GM18508 (cell line): ENCODE data around the gene CACFD1.

Experiments used
- ATAC-seq: cut with Tn5 transposase; IDR thresholded peaks from one replicate; pipeline ENCODE4 v1.9.1; 2021; ENCODE audit warnings: moderate number of reproducible peaks; ENCODE audit not compliant: insufficient read depth, unreplicated experiment

CACFD1 gene

DNA sequence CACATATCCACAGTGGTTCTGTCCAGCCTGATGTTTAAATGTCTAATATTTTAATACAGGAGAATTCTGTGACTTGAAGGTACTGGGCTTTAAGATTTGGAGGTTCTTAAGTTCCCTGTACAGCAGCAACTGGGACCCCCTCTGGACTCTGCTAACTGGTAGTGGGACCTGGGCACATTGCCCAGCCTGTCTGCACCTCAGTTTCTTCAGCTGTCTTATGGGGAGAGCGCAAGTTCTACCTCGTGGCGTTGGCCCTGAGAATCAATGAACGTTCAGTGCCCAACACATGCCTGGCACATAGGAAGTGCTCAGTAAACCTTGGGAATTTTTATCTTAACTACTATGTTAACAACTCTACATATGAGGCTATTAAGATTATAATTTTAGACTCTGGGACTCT, 17.7 kb downstream of the CACFD1 start:
- no peak for ATAC-seq

DNA sequence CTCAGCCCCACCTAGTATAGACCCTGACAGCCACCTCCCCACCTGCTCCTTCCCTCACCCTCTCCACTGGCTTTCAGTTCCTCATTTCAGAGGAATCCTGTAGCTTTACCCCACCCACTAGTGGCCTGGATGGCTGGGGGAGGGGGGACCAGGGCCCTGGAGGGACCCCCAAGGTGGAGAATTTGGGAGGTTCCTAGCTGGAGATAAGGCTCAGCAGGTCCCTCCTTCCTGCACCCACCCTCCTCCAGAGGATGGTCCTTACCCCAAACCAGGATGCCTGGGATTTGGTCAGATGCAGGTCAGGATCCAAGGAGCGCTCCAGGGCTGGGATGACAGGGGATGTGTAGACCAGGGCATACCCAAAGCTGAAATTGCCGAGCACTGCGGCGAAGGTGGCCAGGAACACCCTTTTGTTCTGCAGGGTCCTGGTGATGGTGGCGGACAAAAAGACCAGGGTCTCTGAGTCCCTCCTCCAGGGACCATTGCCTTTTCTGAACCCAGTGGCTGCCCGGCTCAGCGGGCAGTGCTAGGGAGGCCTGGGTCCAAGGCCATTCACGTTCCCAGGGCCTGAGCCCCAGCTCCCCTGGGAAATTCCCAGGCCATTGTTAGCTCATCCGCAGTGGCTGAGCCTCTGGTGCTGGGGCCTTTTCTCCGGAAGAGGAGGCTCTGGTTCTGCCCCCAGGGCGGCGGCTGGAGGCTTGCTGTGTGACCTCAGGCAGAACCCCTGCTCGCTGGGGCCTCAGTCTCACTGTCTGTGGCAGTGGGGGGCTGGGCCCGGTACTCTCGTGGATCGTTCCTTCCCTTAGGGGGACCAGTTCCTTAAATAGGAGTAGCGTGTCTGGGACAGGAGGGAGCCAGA, 18.4 kb downstream of the CACFD1 start:
- no peak for ATAC-seq

DNA sequence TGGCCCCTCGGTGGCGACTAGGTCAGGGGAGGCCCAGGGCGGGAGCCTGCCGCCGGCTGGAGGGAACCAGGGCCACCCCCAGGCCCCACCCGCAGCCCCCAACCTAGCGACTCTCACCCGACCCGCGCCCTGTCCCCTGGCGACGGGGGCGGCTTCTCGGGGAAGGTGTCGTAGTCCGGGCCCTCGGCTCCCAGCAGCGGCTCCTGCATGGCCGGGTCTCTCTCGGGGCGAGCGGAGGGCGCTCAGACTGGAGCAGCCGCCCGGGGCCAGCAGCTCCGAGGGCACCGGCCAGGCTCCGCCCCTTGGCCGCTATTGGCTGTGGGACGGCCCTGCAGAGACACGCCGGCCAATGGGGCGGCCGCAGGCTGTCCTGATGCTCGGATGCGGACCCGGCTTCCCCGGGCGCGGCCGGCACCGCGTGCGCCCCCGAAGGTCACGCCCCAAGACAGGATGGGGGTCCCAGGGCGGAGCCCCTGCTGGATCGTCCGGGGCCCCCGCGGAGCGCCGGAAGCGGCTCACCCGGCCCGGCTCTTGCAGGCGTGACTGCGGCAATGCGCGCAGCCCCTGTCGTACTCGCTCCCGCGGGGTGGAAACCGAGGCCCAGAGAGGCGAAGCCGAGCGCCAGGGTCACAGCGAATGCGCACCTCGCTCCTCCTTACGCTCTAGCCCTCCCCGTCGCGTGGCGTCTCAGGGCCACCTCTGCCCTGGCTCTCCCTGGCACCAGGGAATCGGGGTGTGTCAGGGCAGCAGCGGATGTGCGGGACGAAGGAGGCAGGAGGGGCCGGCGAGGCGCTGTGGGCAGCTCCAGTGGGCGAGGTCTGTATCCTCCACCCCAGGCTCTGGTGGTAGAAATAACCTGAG, 19.3 kb downstream of the CACFD1 start, which contains the start of gene SLC2A6:
Gene SLC2A6, minus strand, starts transcription at position 249 of the 861 bp plus-strand sequence. Its CDS starts 40 bp downstream, at position 209.
- no peak for ATAC-seq

DNA sequence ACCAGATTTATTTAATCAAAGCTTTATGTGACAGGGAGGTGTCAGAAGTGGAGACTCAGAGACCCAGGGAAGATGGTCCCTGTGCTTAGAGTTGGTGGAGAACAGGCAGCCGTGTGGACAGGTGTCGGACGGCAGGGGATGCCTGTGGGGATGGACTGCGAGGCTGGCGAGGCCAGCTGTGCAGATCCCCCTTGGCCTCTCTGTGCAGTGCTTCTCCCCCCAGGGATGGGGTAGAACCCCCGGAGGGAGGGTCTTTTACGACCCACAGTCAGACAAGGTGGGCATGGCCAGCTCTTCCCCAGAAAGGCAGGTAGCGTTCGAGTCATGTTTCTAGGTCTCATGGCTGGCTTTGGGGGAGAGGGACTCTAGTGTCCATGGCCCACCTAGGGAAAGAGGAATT, 23.8 kb downstream of the CACFD1 start:
- ATAC-seq: no peak

DNA sequence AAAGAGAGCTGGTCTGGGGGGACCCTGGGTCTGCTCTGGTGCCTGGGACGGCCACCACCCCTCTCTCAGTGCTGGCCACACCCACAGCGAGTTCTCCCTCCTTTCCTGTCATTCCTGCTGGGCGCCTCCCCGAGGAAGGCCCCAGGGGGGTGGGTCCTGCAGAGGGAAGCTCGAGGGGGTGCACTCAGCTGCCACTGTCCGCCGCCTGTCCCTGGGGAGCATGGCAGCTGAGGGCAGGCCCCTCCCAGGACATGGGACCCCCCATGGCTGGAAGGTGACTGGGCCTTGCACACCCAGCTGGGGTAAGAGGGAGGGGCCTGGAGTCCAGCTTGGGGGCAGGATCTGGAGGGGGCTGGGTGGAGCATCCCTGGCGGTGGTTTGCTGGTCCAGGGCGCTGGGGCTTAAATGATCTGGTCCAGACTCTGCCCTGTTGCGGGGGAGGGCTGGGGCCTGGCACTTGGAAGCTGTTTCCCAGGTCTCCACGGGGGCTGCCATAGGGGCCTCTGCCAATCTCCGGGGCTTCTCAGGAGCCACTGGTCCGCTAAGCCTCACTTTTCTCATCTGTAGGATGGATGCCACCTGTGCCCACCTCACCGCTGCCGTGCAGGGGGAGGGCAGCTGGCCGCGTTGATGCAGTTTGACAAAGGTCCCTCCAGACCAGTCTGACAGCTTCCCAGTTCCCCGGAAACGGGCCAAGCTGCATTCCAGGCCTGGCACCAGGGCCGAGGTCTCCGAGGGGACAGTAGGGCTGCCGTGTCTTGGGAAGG, 25.1 kb downstream of the CACFD1 start:
- ATAC-seq: no peak

DNA sequence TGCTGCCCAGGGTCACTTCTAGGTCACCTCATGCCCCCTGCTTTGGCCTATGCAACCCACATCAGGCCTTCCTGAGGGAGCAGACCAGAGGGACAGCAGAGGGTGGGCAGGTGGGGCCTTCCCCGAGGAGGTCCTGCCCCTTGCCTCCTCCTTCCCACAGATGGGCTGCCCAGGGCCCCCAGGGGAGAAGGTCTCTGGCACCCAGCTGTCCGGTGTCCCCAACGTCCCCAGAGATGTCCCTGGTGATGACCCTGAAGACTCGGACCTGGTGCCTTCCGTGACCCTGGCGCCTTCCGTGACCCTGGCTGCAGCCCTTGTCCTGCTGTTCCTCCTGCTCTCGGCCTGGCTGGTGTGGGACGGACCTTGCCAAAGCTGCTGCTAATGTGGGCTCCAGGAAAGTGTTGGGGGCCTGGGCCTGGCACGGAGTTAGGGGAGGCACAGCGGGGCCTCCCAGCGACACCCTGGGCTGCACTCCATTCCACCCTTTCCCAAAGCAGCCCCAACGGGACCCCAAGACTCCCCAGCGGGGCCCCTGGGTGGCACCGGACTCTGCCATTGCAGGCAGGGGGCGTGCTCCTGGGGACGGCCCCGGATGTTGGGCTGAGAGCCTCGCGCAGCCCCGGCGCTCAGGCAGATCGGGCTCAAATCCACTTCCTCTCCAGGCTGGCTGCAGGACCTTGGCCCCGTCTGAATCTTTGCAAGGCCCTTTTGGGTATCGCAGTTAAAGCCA, 25.9 kb downstream of the CACFD1 start:
- ATAC-seq: no peak

DNA sequence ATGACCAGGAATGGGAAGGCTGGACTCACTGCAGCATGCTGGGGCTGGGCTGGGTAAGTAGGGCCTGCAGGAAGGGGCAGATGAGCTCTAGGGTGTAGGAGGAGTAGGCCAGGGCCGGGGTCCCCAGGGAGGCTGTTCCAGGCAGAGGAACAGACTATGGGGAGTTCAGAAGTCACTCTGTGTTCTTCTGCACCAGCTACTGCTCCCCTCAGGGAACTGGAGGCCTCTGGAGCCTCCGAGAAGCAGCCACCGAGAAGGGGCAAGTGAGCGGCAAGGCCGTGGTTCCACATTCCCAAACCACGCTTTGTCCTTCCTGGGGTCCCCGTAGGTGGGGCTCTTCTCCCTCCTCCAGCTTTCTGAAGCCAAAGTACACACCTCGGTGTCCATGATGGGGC, 27.6 kb downstream of the CACFD1 start:
- ATAC-seq: no peak

DNA sequence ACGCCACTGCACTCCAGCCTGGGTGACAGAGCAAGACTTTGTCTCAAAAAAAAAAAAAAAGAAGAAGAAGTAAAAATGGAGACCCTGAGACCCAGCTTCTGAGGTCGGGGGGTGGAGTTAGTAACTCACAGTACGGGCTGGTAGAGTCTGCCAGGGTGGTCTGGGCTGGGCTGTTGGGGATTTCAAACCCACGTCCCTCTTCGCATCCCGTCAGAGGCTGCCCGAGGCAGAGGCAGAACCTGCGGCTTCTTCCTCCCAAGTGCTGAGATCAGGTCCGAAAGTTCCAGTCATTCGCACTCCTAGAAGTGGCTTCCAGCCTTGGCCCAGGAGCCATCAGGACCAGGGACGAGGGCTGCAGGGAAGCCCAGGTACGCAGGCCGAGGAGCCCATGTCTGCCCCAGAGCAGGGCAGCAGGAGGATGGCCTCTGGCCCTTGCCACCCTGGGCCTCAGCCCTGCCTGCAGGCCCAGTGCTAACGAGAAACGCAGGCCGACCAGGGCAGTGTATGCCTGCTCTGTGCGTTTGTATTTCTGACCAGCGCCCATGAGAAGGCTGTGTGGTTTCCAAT, 29.0 kb downstream of the CACFD1 start:
- no peak for ATAC-seq

DNA sequence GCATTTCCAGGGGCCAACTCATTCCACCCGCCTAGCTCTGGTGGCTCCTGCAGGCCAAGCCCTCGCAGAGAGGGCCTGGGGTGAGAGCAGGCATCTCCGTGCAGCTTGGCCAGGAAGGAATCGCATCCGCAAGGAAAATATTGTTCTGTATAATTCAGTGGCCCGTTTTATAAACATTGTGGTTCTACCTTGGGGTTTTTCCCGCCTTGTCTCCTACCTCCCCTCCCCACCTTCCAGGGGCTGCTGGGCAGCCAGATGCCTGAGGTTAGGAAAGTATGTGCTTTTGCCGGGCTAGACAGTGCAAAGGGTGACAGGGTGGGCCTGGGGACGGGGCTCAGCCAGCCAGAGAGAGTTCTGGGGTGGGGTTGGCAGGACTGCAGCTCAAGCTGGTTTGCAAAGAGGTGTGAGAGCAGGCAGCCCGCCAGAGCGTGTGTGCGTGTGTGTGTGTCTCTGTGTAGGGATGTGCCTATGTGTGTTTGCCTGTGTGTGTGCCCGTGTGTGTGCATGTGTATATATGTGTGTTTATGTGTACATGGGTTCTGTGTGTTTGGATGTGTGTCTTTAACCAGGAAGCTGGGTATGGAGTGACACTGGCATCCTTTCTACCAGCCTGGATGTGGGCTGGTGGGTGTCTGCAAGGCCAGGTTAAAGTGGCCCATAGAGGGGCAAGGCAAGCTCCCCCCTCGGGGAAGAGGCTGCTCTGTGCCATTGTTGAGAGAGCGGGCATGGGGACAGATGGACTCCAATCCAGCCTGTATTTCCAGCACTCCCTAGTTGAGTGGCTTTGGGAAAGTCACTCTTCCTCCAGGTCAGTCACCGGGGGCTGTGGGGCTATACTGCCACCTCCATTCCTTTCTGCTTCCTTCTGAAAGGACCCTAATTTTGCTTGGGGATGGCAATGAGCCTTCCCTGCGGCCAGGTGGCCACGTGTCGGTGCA, 29.7 kb downstream of the CACFD1 start:
- ATAC-seq: no peak

DNA sequence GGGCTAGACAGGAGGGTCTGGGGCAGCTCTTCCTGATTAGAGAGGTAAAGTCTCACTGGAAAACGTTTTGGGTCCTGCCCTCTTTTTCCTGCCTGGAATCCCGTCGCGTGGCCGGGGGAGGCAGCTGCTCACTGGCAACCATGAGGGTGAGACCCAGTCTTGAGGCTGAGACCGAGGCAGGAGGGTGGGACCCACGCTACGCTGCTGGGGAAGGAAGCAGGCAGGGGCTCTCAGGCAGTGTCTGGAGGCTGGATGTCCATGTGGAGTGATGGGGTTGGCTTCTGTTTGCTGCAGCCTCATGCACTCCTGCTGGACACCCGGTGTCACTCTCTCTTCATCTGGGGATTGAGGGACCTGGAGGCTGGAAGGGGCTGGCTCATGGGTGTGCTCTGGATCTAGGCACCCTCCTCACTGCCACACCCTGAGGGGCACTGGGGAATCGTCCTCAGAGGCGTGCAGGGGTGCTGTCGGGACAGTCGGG, 30.5 kb downstream of the CACFD1 start:
- no peak for ATAC-seq

DNA sequence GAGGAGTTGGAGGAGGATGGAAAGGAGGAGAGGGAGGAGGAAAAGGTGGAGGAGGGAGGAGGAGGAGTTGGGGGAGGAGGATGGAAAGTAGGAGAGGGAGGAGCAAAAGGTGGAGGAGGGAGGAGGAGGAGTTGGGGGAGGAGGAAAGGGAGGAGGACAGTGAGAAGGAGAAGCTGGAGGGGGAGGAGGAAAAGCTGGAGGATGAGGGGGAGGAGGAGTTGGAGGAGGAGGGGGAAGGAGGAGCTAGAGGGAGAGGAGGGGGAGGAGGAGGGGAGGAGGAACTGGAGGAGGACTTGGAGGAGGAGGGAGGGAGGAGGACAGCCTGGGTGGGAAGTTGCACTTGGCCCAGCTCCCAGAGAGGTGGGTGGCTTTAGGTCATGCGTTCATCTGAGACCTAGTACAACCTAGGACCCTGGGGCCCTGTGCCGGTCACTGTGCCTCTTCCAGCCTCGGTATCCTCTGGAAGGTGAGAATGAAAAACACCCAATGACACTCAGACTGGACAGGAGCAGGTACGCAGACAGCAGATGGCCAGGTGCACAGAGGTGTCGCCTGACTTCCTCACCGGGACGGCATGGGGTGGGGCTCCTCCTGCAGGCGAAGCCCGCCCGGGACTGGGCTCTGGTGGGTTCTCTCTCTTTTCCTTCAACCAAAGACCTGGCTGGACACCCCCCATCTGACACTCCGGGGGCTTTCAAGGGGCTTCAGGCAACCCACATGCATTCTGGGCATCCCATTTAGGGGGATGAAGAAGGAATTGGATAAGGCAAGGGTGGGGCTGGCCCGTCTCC, 31.3 kb downstream of the CACFD1 start:
- ATAC-seq: no peak

DNA sequence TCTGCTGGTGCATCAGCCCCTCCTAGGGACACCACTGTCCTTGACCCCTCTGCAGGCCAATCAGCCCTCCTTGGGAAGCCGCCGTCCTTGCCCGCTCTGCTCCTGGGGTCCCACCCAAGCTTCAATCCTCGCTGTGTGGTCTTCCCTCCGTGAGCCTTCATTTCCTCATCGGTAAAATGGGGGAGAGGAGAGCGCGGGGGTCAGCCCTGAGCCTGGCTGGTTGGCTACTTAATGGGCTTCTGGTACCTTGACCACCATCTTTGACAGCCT, 31.8 kb downstream of the CACFD1 start:
- ATAC-seq: no peak

DNA sequence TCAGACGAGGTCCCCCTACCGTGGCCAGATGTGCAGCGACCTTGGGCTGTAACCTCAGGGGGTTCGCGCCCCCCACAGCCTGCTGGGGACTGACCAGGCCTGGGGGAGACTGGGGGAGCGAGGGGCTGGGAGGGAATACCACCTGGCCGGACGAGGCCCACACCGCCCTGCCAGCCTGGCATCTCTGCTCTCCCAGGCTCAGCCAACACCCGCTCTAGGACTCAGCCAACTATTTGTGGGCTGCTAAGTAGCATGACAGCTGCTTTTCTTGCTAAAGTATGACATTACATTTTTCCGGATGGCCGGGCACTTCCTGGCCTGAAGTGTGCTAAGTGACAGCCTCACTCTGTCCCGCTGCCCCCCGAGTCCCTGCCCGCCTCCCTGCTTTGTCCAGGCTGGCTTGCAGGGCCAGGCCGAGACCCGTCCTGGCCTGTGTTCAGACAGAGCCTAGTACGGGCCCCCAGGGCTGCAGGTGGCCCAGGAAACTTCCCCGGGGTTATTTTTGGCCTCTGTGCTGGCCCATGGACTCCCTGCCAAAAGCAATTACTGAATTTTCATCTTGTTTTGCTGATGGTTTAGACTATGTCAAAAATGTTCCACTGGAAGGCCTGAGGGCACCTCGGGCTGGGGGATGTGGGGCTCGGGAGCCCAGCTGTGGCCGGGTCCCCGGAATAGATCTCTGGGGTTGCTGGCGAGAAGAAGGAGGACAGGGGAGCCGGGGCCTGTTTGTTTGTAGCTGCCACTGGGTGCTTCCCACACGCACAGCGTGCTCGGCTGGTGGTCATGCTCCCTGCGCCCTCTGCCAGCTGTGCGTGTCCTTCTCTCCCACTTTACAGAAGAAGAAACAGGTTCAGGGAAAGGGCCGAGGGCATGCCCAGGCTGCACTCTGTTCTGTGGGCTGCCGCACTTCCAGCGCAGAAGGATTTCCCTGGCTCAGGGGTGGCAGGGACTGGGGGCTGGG, 32.6 kb downstream of the CACFD1 start:
- no peak for ATAC-seq

DNA sequence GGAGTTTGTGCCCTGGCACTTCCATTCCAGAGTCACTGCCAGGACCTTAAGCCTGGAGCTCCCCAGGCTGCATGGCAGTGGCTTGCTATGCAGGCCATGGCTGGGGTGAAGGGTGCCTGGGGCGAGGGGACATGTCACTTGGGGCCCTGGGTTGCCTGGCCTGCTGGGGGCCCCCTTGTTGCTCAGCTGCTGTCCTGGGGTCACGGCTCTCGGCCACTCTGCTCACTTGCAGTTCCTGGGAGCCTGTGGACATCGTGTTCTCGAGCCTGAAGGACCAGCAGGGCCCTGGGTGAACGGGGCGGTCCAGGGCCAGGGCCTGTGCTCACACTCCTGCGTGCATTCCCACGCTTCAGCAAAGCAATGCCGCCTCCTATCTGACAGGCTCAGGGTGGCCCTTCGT, 33.6 kb downstream of the CACFD1 start:
- ATAC-seq: no peak

DNA sequence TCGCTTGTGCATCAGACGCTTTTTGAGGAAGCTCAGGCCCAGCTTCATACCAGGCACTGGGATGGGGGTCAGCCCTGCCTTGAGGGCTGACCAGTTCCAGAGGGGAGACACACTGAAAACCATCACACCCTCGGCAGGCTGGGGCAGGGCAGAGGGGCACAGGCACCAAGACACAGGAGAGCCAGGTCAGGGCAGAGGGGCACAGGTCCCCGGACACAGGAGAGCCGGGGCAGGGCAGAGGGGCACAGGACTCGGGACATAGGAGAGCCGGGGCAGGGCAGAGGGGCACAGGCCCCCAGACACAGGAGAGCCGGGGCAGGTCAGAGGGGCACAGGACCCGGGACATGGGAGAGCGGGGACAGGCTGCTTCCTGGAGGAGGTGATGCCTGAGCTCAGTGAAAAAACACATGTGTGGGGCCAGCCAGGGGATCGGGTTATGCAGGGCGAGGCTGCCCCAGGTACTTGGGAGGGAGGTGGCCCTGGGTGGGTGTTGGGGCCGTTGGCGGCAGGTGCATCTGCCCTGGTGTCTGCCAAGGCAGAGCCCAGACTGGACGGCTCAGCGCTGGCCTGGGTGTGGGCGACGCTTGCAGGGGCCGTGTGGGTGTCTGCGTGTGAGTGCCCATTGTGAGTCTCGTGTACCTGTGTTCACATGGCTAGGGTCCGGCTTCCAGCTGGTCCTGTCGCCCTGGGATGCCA, 34.2 kb downstream of the CACFD1 start:
- no peak for ATAC-seq

DNA sequence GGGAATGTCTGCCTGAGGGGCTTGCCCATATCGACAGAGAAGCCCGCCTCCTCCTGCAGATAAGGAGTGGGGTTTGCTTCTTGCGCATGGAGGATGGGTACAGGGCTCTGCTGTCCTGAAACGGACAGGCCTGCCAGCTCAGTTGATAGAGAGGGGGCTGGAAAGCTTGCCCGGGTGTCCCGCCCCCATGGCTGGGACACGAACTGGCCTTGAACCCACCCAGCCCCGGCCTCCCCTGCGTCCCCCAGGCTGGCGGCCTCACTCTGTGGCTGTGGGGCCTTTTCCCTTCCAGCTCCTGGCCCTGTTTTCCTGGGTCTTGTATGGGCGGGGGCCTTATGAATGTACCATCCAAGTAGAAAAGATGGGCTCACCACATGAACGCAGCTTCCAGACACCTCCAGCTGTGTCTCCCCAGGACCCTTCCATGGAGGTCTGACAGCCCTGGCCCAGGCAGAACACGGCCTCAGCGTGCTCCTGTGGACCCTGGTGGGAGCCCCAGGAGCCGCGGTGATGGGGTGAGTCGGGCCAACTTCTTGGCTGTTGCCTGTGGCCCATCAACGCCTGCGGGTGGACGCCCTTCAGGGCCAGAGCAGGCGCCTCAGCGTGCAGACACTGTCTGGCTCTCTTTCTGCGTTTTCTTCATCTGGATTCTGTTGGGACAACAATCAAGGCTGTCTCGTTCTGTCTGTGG, 35.0 kb downstream of the CACFD1 start:
- no peak for ATAC-seq
